WTC11 (cell line): Measurements from ENCODE around the gene ST6GALNAC5. TPM values are rescaled to one million over a fixed set of nuclear protein-coding genes. Genes with fewer than 3 reads are reported as not detected.

Experiments
- ATAC-seq: fragments of 200-7000 bp; cut with Tn5 transposase; 2 replicates; pipeline ENCODE4 v1.10.0; 2021; ENCODE audit warnings: mild to moderate bottlenecking, moderate library complexity
- CTCF ChIA-PET: fragments of 300-600 bp; sonication (Branson Sonifier 250); formaldehyde crosslinking; loops from one replicate; lab custom pipeline; 2021; ENCODE audit warnings: antibody characterized with exemption; lab: Charles Lee
- POLR2A ChIA-PET: fragments of 350-600 bp; sonication (Branson Sonifier 250); formaldehyde crosslinking; loops from one replicate; lab custom pipeline; 2021; ENCODE audit warnings: antibody characterized with exemption; lab: Charles Lee
- DNase-seq: peaks from one replicate; pipeline ENCODE4 v3.0.0; 2021; ENCODE audit warnings: low spot score
- H3K27ac Mint-ChIP-seq: 2 replicates; pipeline ENCODE4 v1.8.0; 2021; ENCODE audit warnings: mixed read lengths
- H3K27me3 Mint-ChIP-seq: 2 replicates; pipeline ENCODE4 v1.8.0; 2021; ENCODE audit warnings: low read depth, mild to moderate bottlenecking, moderate library complexity, mixed read lengths
- H3K36me3 Mint-ChIP-seq: 2 replicates; pipeline ENCODE4 v1.8.0; 2021; ENCODE audit warnings: mixed read lengths
- H3K4me1 Mint-ChIP-seq: 2 replicates; pipeline ENCODE4 v1.8.0; 2022; ENCODE audit warnings: mixed read lengths
- H3K4me3 Mint-ChIP-seq: 2 replicates; pipeline ENCODE4 v1.8.0; 2021; ENCODE audit warnings: mild to moderate bottlenecking, moderate library complexity, mixed read lengths
- H3K9me3 Mint-ChIP-seq: 2 replicates; pipeline ENCODE4 v1.8.0; 2021; ENCODE audit warnings: mixed read lengths
- CREB1 ChIP-seq: sonication (generic); formaldehyde crosslinking; IDR thresholded peaks from 2 replicates; pipeline ENCODE4 v1.8.0; 2023; ENCODE audit warnings: mild to moderate bottlenecking, missing genetic modification reagents
- GTF2I ChIP-seq: fragments of 250-450 bp; sonication (Bioruptor Pico); conservative IDR thresholded peaks from 2 replicates; pipeline ENCODE4 v1.4.0; 2021; ENCODE audit warnings: mild to moderate bottlenecking
- IRF2 ChIP-seq: sonication (generic); formaldehyde crosslinking; IDR thresholded peaks from 2 replicates; pipeline ENCODE4 v1.8.0; 2022; ENCODE audit warnings: low read depth, missing genetic modification reagents, borderline replicate concordance
- NR1H2 ChIP-seq: sonication (generic); formaldehyde crosslinking; IDR thresholded peaks from 2 replicates; pipeline ENCODE4 v1.9.0; 2021; ENCODE audit warnings: mild to moderate bottlenecking, moderate library complexity, missing genetic modification reagents
- NR3C1 ChIP-seq: sonication (generic); formaldehyde crosslinking; conservative IDR thresholded peaks from 2 replicates; pipeline ENCODE4 v1.8.1; 2023; ENCODE audit warnings: low read depth, mild to moderate bottlenecking, missing genetic modification reagents
- PRRX2 ChIP-seq: fragments of 250-450 bp; sonication (Bioruptor Pico); IDR thresholded peaks from 2 replicates; pipeline ENCODE4 v1.8.0; 2021; ENCODE audit warnings: mild to moderate bottlenecking
- RORB ChIP-seq: fragments of 250-450 bp; sonication (Bioruptor Pico); IDR thresholded peaks from 2 replicates; pipeline ENCODE4 v1.9.0; 2021; ENCODE audit warnings: mild to moderate bottlenecking
- SOX15 ChIP-seq: fragments of 250-450 bp; sonication (Bioruptor Pico); IDR thresholded peaks from 2 replicates; pipeline ENCODE4 v1.9.0; 2021; ENCODE audit warnings: mild to moderate bottlenecking
- TP53 ChIP-seq: sonication (generic); formaldehyde crosslinking; IDR thresholded peaks from 2 replicates; pipeline ENCODE4 v1.8.1; 2023; ENCODE audit warnings: mild to moderate bottlenecking, missing genetic modification reagents
- ZNF121 ChIP-seq: sonication (generic); formaldehyde crosslinking; IDR thresholded peaks from 2 replicates; pipeline ENCODE4 v1.8.0; 2023; ENCODE audit warnings: missing genetic modification reagents
- ZNF138 ChIP-seq: sonication (generic); formaldehyde crosslinking; conservative IDR thresholded peaks from 2 replicates; pipeline ENCODE4 v1.8.1; 2022; ENCODE audit warnings: mild to moderate bottlenecking, moderate library complexity, missing genetic modification reagents
- total RNA-seq: library from RNA; stranded (reverse); gene quantifications from 3 replicates; pipeline ENCODE4 v1.2.3, GENCODE V29; 2021
- TF ChIP-seq, protein P1 (sequence below): sonication (generic); formaldehyde crosslinking; IDR thresholded peaks from 2 replicates; pipeline ENCODE4 v1.8.0; 2022; ENCODE audit warnings: mild to moderate bottlenecking, missing genetic modification reagents
- TF ChIP-seq, protein P2 (sequence below): sonication (generic); formaldehyde crosslinking; IDR thresholded peaks from 2 replicates; pipeline ENCODE4 v1.8.0; 2022; ENCODE audit warnings: mild to moderate bottlenecking, missing genetic modification reagents
- TF ChIP-seq, protein P3 (sequence below): sonication (generic); formaldehyde crosslinking; conservative IDR thresholded peaks from 2 replicates; pipeline ENCODE4 v1.8.1; 2022; ENCODE audit warnings: mild to moderate bottlenecking, missing genetic modification reagents
- TF ChIP-seq, protein P4 (sequence below): sonication (generic); formaldehyde crosslinking; IDR thresholded peaks from 2 replicates; pipeline ENCODE4 v1.8.1; 2022; ENCODE audit warnings: low read depth, missing genetic modification reagents, borderline replicate concordance
- TF ChIP-seq, protein P5 (sequence below): fragments of 250-450 bp; sonication (Bioruptor Pico); IDR thresholded peaks from 2 replicates; pipeline ENCODE4 v1.9.0; 2021; ENCODE audit warnings: mild to moderate bottlenecking
- TF ChIP-seq, protein P6 (sequence below): sonication (generic); formaldehyde crosslinking; IDR thresholded peaks from 2 replicates; pipeline ENCODE4 v1.8.1; 2023; ENCODE audit warnings: mild to moderate bottlenecking, missing genetic modification reagents
- TF ChIP-seq, protein P7 (sequence below): fragments of 250-450 bp; sonication (Bioruptor Pico); IDR thresholded peaks from 2 replicates; pipeline ENCODE4 v1.8.0; 2021; ENCODE audit warnings: mild to moderate bottlenecking
- TF ChIP-seq, protein P8 (sequence below): fragments of 250-450 bp; sonication (Bioruptor Pico); IDR thresholded peaks from 2 replicates; pipeline ENCODE4 v1.9.0; 2021; ENCODE audit warnings: mild to moderate bottlenecking, borderline replicate concordance
- TF ChIP-seq, protein P9 (sequence below): sonication (generic); formaldehyde crosslinking; IDR thresholded peaks from 2 replicates; pipeline ENCODE4 v1.8.1; 2023; ENCODE audit warnings: mild to moderate bottlenecking, missing genetic modification reagents, moderate library complexity
- TF ChIP-seq, protein P10 (sequence below): sonication (generic); formaldehyde crosslinking; IDR thresholded peaks from 2 replicates; pipeline ENCODE4 v1.8.1; 2023; ENCODE audit warnings: mild to moderate bottlenecking, moderate library complexity, missing genetic modification reagents

ST6GALNAC5 gene
- total RNA-seq, 1 experiment from 2014 or later, result 9.6 TPM

DNA sequence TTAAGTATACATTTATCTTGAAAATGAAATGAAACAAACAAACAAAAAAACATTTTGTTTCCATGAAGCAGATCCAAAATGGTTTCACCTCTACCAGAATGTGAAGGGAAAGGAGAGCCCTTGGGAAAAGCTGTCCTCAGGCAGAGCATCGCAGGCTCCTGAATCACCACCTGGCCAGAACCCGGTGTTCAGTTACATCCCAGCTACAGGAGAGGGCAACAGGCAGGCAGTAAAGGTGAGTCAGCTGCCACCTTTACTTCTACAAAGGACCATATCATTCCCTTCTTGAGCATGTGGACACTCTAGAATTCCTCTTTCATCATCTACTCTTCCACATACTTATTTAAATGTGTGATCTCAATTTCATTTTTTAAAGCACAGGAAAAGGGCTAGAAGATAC, 200.7 kb downstream of the ST6GALNAC5 start (continued):
- TF ChIP-seq, protein P1, sequence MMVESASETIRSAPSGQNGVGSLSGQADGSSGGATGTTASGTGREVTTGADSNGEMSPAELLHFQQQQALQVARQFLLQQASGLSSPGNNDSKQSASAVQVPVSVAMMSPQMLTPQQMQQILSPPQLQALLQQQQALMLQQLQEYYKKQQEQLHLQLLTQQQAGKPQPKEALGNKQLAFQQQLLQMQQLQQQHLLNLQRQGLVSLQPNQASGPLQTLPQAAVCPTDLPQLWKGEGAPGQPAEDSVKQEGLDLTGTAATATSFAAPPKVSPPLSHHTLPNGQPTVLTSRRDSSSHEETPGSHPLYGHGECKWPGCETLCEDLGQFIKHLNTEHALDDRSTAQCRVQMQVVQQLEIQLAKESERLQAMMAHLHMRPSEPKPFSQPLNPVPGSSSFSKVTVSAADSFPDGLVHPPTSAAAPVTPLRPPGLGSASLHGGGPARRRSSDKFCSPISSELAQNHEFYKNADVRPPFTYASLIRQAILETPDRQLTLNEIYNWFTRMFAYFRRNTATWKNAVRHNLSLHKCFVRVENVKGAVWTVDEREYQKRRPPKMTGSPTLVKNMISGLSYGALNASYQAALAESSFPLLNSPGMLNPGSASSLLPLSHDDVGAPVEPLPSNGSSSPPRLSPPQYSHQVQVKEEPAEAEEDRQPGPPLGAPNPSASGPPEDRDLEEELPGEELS (CRISPR knock-in tag), result no peak
- TF ChIP-seq, protein P2, sequence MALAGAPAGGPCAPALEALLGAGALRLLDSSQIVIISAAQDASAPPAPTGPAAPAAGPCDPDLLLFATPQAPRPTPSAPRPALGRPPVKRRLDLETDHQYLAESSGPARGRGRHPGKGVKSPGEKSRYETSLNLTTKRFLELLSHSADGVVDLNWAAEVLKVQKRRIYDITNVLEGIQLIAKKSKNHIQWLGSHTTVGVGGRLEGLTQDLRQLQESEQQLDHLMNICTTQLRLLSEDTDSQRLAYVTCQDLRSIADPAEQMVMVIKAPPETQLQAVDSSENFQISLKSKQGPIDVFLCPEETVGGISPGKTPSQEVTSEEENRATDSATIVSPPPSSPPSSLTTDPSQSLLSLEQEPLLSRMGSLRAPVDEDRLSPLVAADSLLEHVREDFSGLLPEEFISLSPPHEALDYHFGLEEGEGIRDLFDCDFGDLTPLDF, result no peak
- TF ChIP-seq, protein P3, sequence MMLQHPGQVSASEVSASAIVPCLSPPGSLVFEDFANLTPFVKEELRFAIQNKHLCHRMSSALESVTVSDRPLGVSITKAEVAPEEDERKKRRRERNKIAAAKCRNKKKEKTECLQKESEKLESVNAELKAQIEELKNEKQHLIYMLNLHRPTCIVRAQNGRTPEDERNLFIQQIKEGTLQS (CRISPR knock-in tag), result no peak
- TF ChIP-seq ZNF138 (no peak), NR1H2 (CRISPR knock-in tag) (no peak), RORB (CRISPR knock-in tag) (no peak)
- TF ChIP-seq, protein P4, sequence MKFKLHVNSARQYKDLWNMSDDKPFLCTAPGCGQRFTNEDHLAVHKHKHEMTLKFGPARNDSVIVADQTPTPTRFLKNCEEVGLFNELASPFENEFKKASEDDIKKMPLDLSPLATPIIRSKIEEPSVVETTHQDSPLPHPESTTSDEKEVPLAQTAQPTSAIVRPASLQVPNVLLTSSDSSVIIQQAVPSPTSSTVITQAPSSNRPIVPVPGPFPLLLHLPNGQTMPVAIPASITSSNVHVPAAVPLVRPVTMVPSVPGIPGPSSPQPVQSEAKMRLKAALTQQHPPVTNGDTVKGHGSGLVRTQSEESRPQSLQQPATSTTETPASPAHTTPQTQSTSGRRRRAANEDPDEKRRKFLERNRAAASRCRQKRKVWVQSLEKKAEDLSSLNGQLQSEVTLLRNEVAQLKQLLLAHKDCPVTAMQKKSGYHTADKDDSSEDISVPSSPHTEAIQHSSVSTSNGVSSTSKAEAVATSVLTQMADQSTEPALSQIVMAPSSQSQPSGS, result no peak
- TF ChIP-seq, protein P5, sequence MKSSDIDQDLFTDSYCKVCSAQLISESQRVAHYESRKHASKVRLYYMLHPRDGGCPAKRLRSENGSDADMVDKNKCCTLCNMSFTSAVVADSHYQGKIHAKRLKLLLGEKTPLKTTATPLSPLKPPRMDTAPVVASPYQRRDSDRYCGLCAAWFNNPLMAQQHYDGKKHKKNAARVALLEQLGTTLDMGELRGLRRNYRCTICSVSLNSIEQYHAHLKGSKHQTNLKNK (CRISPR knock-in tag), result no peak
- TF ChIP-seq, protein P6, sequence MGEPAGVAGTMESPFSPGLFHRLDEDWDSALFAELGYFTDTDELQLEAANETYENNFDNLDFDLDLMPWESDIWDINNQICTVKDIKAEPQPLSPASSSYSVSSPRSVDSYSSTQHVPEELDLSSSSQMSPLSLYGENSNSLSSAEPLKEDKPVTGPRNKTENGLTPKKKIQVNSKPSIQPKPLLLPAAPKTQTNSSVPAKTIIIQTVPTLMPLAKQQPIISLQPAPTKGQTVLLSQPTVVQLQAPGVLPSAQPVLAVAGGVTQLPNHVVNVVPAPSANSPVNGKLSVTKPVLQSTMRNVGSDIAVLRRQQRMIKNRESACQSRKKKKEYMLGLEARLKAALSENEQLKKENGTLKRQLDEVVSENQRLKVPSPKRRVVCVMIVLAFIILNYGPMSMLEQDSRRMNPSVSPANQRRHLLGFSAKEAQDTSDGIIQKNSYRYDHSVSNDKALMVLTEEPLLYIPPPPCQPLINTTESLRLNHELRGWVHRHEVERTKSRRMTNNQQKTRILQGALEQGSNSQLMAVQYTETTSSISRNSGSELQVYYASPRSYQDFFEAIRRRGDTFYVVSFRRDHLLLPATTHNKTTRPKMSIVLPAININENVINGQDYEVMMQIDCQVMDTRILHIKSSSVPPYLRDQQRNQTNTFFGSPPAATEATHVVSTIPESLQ (CRISPR knock-in tag), result no peak

DNA sequence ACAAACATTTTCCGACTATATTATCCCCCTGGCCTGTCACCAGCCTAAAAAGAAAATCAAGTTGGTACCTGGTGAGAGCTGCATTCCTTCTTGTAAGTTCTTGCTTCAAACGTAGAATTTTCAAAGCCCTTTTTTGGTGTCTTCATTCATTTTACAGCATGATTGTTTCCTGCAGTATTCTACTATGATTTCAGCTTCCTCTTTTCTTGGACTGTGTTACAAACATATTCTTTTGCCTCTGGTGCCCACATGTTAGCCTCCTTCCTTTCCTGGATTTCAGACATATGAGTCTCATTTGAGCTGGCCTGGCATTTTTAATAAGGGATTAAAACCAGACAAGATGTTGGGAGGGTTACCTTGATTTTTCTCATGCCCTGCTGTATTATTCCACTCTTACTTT, 209.5 kb downstream of the ST6GALNAC5 start:
- no peak for ATAC-seq
- Mint-ChIP-seq H3K9me3 (no peaks in the 10 kb centered on the region), H3K27me3 (no peaks in the 10 kb centered on the region), H3K4me1 (peaks cover 18% of the 10 kb centered on the region), H3K27ac (no peak overlapping the region), H3K36me3 (no peaks in the 10 kb centered on the region), H3K4me3 (no peak overlapping the region)
- no peak for TF ChIP-seq TP53 (CRISPR knock-in tag)
- TF ChIP-seq, protein P7, sequence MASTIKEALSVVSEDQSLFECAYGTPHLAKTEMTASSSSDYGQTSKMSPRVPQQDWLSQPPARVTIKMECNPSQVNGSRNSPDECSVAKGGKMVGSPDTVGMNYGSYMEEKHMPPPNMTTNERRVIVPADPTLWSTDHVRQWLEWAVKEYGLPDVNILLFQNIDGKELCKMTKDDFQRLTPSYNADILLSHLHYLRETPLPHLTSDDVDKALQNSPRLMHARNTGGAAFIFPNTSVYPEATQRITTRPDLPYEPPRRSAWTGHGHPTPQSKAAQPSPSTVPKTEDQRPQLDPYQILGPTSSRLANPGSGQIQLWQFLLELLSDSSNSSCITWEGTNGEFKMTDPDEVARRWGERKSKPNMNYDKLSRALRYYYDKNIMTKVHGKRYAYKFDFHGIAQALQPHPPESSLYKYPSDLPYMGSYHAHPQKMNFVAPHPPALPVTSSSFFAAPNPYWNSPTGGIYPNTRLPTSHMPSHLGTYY (CRISPR knock-in tag), result no peak
- TF ChIP-seq, protein P8, sequence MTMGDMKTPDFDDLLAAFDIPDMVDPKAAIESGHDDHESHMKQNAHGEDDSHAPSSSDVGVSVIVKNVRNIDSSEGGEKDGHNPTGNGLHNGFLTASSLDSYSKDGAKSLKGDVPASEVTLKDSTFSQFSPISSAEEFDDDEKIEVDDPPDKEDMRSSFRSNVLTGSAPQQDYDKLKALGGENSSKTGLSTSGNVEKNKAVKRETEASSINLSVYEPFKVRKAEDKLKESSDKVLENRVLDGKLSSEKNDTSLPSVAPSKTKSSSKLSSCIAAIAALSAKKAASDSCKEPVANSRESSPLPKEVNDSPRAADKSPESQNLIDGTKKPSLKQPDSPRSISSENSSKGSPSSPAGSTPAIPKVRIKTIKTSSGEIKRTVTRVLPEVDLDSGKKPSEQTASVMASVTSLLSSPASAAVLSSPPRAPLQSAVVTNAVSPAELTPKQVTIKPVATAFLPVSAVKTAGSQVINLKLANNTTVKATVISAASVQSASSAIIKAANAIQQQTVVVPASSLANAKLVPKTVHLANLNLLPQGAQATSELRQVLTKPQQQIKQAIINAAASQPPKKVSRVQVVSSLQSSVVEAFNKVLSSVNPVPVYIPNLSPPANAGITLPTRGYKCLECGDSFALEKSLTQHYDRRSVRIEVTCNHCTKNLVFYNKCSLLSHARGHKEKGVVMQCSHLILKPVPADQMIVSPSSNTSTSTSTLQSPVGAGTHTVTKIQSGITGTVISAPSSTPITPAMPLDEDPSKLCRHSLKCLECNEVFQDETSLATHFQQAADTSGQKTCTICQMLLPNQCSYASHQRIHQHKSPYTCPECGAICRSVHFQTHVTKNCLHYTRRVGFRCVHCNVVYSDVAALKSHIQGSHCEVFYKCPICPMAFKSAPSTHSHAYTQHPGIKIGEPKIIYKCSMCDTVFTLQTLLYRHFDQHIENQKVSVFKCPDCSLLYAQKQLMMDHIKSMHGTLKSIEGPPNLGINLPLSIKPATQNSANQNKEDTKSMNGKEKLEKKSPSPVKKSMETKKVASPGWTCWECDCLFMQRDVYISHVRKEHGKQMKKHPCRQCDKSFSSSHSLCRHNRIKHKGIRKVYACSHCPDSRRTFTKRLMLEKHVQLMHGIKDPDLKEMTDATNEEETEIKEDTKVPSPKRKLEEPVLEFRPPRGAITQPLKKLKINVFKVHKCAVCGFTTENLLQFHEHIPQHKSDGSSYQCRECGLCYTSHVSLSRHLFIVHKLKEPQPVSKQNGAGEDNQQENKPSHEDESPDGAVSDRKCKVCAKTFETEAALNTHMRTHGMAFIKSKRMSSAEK (CRISPR knock-in tag), result no peak
- no peak for TF ChIP-seq ZNF121 (CRISPR knock-in tag)
- TF ChIP-seq CREB1 (CRISPR knock-in tag), result no peak
- TF ChIP-seq PRRX2 (CRISPR knock-in tag), result no peak
- TF ChIP-seq, protein P9, sequence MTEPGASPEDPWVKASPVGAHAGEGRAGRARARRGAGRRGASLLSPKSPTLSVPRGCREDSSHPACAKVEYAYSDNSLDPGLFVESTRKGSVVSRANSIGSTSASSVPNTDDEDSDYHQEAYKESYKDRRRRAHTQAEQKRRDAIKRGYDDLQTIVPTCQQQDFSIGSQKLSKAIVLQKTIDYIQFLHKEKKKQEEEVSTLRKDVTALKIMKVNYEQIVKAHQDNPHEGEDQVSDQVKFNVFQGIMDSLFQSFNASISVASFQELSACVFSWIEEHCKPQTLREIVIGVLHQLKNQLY (CRISPR knock-in tag), result no peak
- TF ChIP-seq IRF2 (CRISPR knock-in tag), result no peak
- no peak for TF ChIP-seq NR3C1 (CRISPR knock-in tag)
- TF ChIP-seq, protein P10, sequence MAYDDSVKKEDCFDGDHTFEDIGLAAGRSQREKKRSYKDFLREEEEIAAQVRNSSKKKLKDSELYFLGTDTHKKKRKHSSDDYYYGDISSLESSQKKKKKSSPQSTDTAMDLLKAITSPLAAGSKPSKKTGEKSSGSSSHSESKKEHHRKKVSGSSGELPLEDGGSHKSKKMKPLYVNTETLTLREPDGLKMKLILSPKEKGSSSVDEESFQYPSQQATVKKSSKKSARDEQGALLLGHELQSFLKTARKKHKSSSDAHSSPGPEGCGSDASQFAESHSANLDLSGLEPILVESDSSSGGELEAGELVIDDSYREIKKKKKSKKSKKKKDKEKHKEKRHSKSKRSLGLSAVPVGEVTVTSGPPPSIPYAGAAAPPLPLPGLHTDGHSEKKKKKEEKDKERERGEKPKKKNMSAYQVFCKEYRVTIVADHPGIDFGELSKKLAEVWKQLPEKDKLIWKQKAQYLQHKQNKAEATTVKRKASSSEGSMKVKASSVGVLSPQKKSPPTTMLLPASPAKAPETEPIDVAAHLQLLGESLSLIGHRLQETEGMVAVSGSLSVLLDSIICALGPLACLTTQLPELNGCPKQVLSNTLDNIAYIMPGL (CRISPR knock-in tag), result no peak
- TF ChIP-seq GTF2I, result no peak
- no peak for TF ChIP-seq SOX15 (CRISPR knock-in tag)
- ChIA-PET CTCF (no interaction called here), POLR2A (no interaction called here)
- no peak for DNase-seq
